OCI-LY7 (cell line): ENCODE results near the gene RPL3. TPM values are rescaled to one million over a fixed set of nuclear protein-coding genes. Genes with fewer than 3 reads are reported as not detected.

Source experiments
- BruUV-seq: library from RNA; stranded (reverse); fragments of 400-500 nt; replicated peaks from 2 replicates; lab custom pipeline; 2021; lab: Mats Ljungman, UMichigan
- CTCF ChIA-PET: fragments of 300-600 bp; sonication (Branson Sonifier 250); formaldehyde crosslinking; loops from one replicate; lab custom pipeline; 2022; ENCODE audit warnings: antibody characterized with exemption; ENCODE audit not compliant: unreplicated experiment; lab: Charles Lee
- POLR2A ChIA-PET: fragments of 300-600 bp; sonication (Branson Sonifier 250); formaldehyde crosslinking; loops from one replicate; lab custom pipeline; 2022; ENCODE audit warnings: antibody characterized with exemption; lab: Charles Lee
- DNase-seq: peaks from one replicate; pipeline ENCODE4 v3.0.0-alpha.2; 2015; ENCODE audit warnings: low spot score
- H2AFZ ChIP-seq: fragments of 200-600 bp; sonication (generic), shearing (Covaris generic); 2 replicates; pipeline ENCODE4 v1.6.1; 2014; ENCODE audit warnings: mild to moderate bottlenecking, antibody characterized with exemption, low read length, moderate library complexity
- H3K27ac ChIP-seq: fragments of 200-600 bp; sonication (generic); 2 replicates; pipeline ENCODE4 v1.5.1; 2014; ENCODE audit warnings: mixed run types, low read depth, mild to moderate bottlenecking, moderate library complexity, low read length, inconsistent platforms; ENCODE audit not compliant: poor library complexity, severe bottlenecking
- H3K36me3 ChIP-seq: fragments of 200-600 bp; sonication (generic); 2 replicates; pipeline ENCODE4 v1.6.1; 2014; ENCODE audit warnings: mild to moderate bottlenecking, antibody characterized with exemption, low read length, moderate library complexity, mixed read lengths; ENCODE audit not compliant: insufficient read depth
- H3K4me1 ChIP-seq: fragments of 200-600 bp; sonication (generic); 2 replicates; pipeline ENCODE4 v1.5.1; 2014; ENCODE audit warnings: mild to moderate bottlenecking, low read length; ENCODE audit not compliant: insufficient read depth, poor library complexity, severe bottlenecking
- H3K4me2 ChIP-seq: fragments of 200-600 bp; sonication (generic); 2 replicates; pipeline ENCODE4 v1.6.1; 2014; ENCODE audit warnings: mild to moderate bottlenecking, low read length
- H3K4me3 ChIP-seq: fragments of 200-600 bp; sonication (generic); 2 replicates; pipeline ENCODE4 v1.5.1; 2014; ENCODE audit warnings: mild to moderate bottlenecking, low read depth, low read length; ENCODE audit not compliant: poor library complexity, severe bottlenecking
- H3K79me2 ChIP-seq: fragments of 200-600 bp; sonication (generic); 2 replicates; pipeline ENCODE4 v1.6.1; 2016; ENCODE audit warnings: low read depth, mild to moderate bottlenecking, low read length, moderate library complexity, mixed read lengths; ENCODE audit not compliant: insufficient read depth
- H3K9me2 ChIP-seq: fragments of 200-600 bp; sonication (generic); 2 replicates; pipeline ENCODE4 v1.6.1; 2016; ENCODE audit warnings: mild to moderate bottlenecking, low read length, mixed read lengths; ENCODE audit not compliant: insufficient read depth
- H3K9me3 ChIP-seq: fragments of 200-600 bp; sonication (generic); 2 replicates; pipeline ENCODE4 v1.6.1; 2014; ENCODE audit warnings: mild to moderate bottlenecking, mixed run types, low read length, mixed read lengths
- H4K20me1 ChIP-seq: fragments of 200-600 bp; sonication (generic); 2 replicates; pipeline ENCODE4 v1.6.1; 2014; ENCODE audit warnings: mild to moderate bottlenecking, antibody characterized with exemption, low read length, moderate library complexity, mixed read lengths; ENCODE audit not compliant: insufficient read depth
- EZH2phosphoT487 ChIP-seq: fragments of 200-600 bp; sonication (generic); IDR thresholded peaks from 2 replicates; pipeline ENCODE4 v1.6.1; 2018; ENCODE audit warnings: low read depth, borderline replicate concordance, mild to moderate bottlenecking, mixed run types, antibody characterized with exemption, low read length, moderate library complexity, mixed read lengths
- intact Hi-C: fragments of 100-400 bp; cut with micrococcal nuclease; formaldehyde crosslinking; loops from one replicate; pipeline ENCODE4 v1.10.0; 2022; ENCODE audit not compliant: unreplicated experiment
- small RNA-seq: library from RNA; depleted of rRNA; stranded (forward); fragments of <200 nt; gene quantifications from one replicate; pipeline ENCODE3, GENCODE V24; 2014
- total RNA-seq, 2 experiments: library from RNA; depleted of rRNA in 1 of 2; stranded (reverse); fragments of >200 nt in 1 of 2; shearing (Covaris generic) in 1 of 2; gene quantifications; 2 replicates each; pipeline ENCODE4 v1.2.3, GENCODE V29; 2014 to 2022
- TF ChIP-seq, protein P1 (sequence below): fragments of 200-600 bp; sonication (generic); conservative IDR thresholded peaks from 2 replicates; pipeline ENCODE4 v1.5.1; 2014; ENCODE audit warnings: mild to moderate bottlenecking, antibody characterized with exemption, low read length, moderate library complexity, mixed read lengths

The RPL3 gene
- total RNA-seq, 2 experiments from 2014 or later = 2,313 to 2,457 TPM

DNA sequence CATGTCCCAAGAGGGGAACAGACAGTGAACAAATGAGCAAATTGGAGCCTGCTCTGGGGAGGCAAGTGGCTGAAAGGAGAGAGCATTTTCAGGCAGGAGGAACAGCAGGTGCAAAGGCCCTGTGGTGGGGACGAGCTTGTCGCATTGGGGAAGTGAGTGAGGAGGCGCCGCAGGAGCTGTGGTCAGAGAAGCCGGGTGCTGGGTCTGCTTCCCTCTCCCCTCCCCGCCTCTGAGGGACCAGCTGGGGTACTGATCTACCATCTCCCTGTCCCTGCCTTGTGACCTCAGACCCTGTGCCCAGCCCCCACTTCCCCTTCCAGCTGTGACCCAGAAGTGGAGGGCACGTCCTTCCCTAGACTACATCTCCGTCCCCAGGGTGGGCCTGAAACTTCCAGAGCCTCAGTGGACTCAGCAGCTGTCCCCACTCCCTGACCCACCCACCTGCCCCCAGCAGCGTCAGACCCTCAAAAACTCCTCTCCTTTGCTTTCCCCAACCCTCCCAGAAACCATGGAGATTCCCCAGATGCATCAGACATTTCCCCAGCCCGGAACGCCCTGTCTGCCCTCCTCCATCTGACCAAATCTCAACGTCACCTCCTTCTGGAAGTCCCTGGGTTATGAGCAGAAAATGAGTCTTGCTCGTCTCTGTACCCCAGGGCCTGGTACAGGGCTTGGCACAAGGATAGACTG is 54.9 kb downstream of the RPL3 start:
- H2AFZ ChIP-seq = no peak overlapping the region
- CTCF ChIA-PET = no interaction called here
- POLR2A ChIA-PET = no interaction called here
- no peak for DNase-seq
- H3K4me3 ChIP-seq = no peak overlapping the region
- TF ChIP-seq, protein P1, sequence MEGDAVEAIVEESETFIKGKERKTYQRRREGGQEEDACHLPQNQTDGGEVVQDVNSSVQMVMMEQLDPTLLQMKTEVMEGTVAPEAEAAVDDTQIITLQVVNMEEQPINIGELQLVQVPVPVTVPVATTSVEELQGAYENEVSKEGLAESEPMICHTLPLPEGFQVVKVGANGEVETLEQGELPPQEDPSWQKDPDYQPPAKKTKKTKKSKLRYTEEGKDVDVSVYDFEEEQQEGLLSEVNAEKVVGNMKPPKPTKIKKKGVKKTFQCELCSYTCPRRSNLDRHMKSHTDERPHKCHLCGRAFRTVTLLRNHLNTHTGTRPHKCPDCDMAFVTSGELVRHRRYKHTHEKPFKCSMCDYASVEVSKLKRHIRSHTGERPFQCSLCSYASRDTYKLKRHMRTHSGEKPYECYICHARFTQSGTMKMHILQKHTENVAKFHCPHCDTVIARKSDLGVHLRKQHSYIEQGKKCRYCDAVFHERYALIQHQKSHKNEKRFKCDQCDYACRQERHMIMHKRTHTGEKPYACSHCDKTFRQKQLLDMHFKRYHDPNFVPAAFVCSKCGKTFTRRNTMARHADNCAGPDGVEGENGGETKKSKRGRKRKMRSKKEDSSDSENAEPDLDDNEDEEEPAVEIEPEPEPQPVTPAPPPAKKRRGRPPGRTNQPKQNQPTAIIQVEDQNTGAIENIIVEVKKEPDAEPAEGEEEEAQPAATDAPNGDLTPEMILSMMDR = no peak
- no peak for TF ChIP-seq EZH2phosphoT487
- H4K20me1 ChIP-seq = no peaks in the 10 kb centered on the region
- BruUV-seq = no TSS peak
- no peaks in the 10 kb centered on the region for H3K9me2 ChIP-seq
- no peaks in the 10 kb centered on the region for H3K79me2 ChIP-seq
- no peaks in the 10 kb centered on the region for H3K9me3 ChIP-seq
- H3K27ac ChIP-seq = no peak overlapping the region
- intact Hi-C loops = no loop called here
- H3K4me2 ChIP-seq = no peak overlapping the region
- no peaks in the 10 kb centered on the region for H3K4me1 ChIP-seq
- no peaks in the 10 kb centered on the region for H3K36me3 ChIP-seq

GRCh38 chr22:39263626-39264348 is 55.6 kb downstream of the RPL3 start:
- no peaks in the 10 kb centered on the region for H3K79me2 ChIP-seq
- no peak overlapping the region for H3K4me2 ChIP-seq
- no peaks in the 10 kb centered on the region for H3K9me3 ChIP-seq
- POLR2A ChIA-PET = no interaction called here
- intact Hi-C loops = no loop called here
- no peaks in the 10 kb centered on the region for H3K4me1 ChIP-seq
- CTCF ChIA-PET = no interaction called here
- DNase-seq = no peak
- H3K27ac ChIP-seq = no peak overlapping the region
- no peak overlapping the region for H2AFZ ChIP-seq
- H3K9me2 ChIP-seq = no peaks in the 10 kb centered on the region
- no peaks in the 10 kb centered on the region for H3K36me3 ChIP-seq
- TF ChIP-seq EZH2phosphoT487 = no peak
- TF ChIP-seq, protein P1 = no peak
- H3K4me3 ChIP-seq = no peak overlapping the region
- H4K20me1 ChIP-seq = no peaks in the 10 kb centered on the region
- no TSS peak for BruUV-seq

Small RNA genes lying within 50 kb of the gene (small RNA-seq; reads per million reads assigned to genes)
- gene SNORD43 = not detected
- 3,920 reads per million, percentile 100 among the genes with 10 or more reads in this experiment for gene SNORD83A
- not detected for gene SNORD83B

Other genes with a start within 250 kb of the RPL3 start
- gene APOBEC3G, start 242.3 kb downstream of the RPL3 start, total RNA-seq (2014; rRNA removed; shearing (Covaris generic)) = 49.8 and 60.2 TPM in 2 replicates
- 34.4 and 36.7 TPM in 2 replicates for gene APOBEC3G, start 242.3 kb downstream of the RPL3 start, total RNA-seq (2022)
- gene APOBEC3H, start 222.4 kb downstream of the RPL3 start, total RNA-seq (2014; rRNA removed; shearing (Covaris generic)) = 0.15 and 1.2 TPM in 2 replicates
- gene APOBEC3H, start 222.4 kb downstream of the RPL3 start, total RNA-seq (2022) = 0.99 and 1.5 TPM in 2 replicates
- 7.3 and 11.9 TPM in 2 replicates for gene CBX7, start 166.9 kb downstream of the RPL3 start, total RNA-seq (2014; rRNA removed; shearing (Covaris generic))
- gene CBX7, start 166.9 kb downstream of the RPL3 start, total RNA-seq (2022) = 19.6 and 31.5 TPM in 2 replicates
- gene PDGFB, start 74.6 kb downstream of the RPL3 start, total RNA-seq (2014; rRNA removed; shearing (Covaris generic)) = not detected in 2 replicates
- gene PDGFB, start 74.6 kb downstream of the RPL3 start, total RNA-seq (2022) = 0.13 and 0.27 TPM in 2 replicates
- 9.0 and 10.2 TPM in 2 replicates for gene SYNGR1, start 30.4 kb upstream of the RPL3 start, total RNA-seq (2014; rRNA removed; shearing (Covaris generic))
- gene SYNGR1, start 30.4 kb upstream of the RPL3 start, total RNA-seq (2022) = 22.5 and 23.3 TPM in 2 replicates
- 17.7 and 18.1 TPM in 2 replicates for gene TAB1, start 80.2 kb upstream of the RPL3 start, total RNA-seq (2014; rRNA removed; shearing (Covaris generic))
- 36.5 and 38.2 TPM in 2 replicates for gene TAB1, start 80.2 kb upstream of the RPL3 start, total RNA-seq (2022)
- 15.4 and 16.3 TPM in 2 replicates for gene MGAT3, start 137.4 kb upstream of the RPL3 start, total RNA-seq (2014; rRNA removed; shearing (Covaris generic))
- gene MGAT3, start 137.4 kb upstream of the RPL3 start, total RNA-seq (2022) = 34.1 and 44.3 TPM in 2 replicates
- 32.5 and 34.1 TPM in 2 replicates for gene MIEF1, start 182.7 kb upstream of the RPL3 start, total RNA-seq (2014; rRNA removed; shearing (Covaris generic))
- gene MIEF1, start 182.7 kb upstream of the RPL3 start, total RNA-seq (2022) = 51.9 and 55.0 TPM in 2 replicates
- 716 and 720 TPM in 2 replicates for gene ATF4, start 200.9 kb upstream of the RPL3 start, total RNA-seq (2014; rRNA removed; shearing (Covaris generic))
- 732 and 779 TPM in 2 replicates for gene ATF4, start 200.9 kb upstream of the RPL3 start, total RNA-seq (2022)
- gene RPS19BP1, start 213.1 kb upstream of the RPL3 start, total RNA-seq (2014; rRNA removed; shearing (Covaris generic)) = 148 and 185 TPM in 2 replicates
- gene RPS19BP1, start 213.1 kb upstream of the RPL3 start, total RNA-seq (2022) = 78.6 and 88.1 TPM in 2 replicates